ENCODE results near the gene PSMG3.

The PSMG3 gene

DNA sequence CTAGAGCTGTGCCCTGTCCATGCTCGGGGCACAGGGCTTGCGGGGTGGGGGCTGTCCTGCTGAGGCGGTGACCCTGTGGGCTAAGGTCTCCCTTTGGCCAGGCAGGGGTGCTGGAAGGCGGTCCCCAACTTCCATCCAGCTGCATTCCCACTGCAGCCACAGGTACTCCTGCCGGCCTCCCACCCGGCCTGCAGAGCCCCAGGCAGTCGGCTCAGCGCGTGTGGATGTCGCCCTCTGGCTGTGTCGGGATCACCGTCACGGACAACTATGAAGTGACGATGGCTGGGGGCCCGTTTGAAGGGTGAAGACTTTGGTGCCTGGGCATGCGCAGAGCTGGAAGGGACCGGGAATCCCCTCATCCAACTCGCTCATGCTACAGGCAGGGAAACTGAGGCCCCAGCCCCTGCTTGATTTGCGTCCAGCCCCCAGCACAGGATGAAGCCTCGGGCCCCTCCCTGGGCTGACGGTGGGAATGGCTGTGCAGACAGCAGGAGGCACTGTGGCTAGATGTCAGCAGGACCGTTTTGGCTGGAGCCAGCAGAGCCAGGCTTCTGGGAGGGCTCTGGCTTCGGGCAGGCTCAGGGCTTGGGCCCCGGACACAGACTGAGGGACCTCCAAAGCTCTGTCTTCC is 11.5 kb downstream of the PSMG3 start:
- TF ChIP-seq, protein P1, sequence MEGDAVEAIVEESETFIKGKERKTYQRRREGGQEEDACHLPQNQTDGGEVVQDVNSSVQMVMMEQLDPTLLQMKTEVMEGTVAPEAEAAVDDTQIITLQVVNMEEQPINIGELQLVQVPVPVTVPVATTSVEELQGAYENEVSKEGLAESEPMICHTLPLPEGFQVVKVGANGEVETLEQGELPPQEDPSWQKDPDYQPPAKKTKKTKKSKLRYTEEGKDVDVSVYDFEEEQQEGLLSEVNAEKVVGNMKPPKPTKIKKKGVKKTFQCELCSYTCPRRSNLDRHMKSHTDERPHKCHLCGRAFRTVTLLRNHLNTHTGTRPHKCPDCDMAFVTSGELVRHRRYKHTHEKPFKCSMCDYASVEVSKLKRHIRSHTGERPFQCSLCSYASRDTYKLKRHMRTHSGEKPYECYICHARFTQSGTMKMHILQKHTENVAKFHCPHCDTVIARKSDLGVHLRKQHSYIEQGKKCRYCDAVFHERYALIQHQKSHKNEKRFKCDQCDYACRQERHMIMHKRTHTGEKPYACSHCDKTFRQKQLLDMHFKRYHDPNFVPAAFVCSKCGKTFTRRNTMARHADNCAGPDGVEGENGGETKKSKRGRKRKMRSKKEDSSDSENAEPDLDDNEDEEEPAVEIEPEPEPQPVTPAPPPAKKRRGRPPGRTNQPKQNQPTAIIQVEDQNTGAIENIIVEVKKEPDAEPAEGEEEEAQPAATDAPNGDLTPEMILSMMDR (conservative IDR thresholded peaks at IDR 0.05; ENCODE audit: low read length): peak; percentile 12; the same call in 1 of the 2 replicates
- no peak overlapping the region for H3K4me3 ChIP-seq (ENCODE audit: low read length)
- DNase-seq (ENCODE audit: low read depth): no peak

DNA sequence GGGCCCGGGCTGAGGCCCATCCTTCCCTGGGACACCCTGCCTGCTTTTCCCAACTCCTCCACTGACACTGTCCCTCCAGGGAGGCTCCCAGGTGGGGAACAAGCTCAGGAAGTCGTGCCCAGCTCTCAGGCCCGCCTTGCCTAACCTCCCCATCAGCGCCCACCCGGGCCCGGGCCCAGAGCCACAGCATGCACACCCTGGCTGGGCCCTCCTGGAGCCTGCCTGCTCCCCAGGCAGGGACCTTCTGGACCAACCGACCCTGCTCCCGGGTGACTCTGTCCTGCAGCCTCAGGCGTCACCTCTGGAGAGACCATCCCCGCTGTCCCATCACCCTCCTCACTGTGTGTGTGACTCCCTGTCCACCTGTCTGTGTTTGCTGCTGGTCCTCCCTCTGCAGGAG is 12.1 kb downstream of the PSMG3 start:
- no peak overlapping the region for H3K4me3 ChIP-seq (ENCODE audit: low read length)
- DNase-seq (ENCODE audit: low read depth): no peak
- TF ChIP-seq, protein P1 (conservative IDR thresholded peaks at IDR 0.05; ENCODE audit: low read length): no peak

DNA sequence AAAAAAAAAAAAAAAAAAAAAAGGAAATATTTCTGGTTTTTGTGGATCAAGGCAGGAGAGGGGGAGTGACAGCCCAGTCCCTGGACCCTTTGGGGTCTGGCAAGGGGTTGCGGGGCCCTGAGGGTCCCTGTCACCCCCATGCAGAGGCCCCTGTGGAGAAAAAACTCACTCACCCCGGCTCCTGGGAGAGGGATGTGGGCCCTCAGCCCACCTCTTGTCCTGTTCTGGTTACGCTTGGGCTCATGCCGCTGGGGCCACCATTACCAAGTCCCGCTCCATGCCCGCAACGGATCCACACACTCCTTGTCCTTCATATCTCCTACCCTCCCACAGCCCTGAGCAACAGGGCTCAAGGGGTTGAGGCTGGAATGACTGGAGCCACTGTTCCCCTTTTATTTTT is 12.8 kb downstream of the PSMG3 start:
- TF ChIP-seq, protein P1 (conservative IDR thresholded peaks at IDR 0.05; ENCODE audit: low read length): no peak
- no peak overlapping the region for H3K4me3 ChIP-seq (ENCODE audit: low read length)
- no peak for DNase-seq (ENCODE audit: low read depth)

DNA sequence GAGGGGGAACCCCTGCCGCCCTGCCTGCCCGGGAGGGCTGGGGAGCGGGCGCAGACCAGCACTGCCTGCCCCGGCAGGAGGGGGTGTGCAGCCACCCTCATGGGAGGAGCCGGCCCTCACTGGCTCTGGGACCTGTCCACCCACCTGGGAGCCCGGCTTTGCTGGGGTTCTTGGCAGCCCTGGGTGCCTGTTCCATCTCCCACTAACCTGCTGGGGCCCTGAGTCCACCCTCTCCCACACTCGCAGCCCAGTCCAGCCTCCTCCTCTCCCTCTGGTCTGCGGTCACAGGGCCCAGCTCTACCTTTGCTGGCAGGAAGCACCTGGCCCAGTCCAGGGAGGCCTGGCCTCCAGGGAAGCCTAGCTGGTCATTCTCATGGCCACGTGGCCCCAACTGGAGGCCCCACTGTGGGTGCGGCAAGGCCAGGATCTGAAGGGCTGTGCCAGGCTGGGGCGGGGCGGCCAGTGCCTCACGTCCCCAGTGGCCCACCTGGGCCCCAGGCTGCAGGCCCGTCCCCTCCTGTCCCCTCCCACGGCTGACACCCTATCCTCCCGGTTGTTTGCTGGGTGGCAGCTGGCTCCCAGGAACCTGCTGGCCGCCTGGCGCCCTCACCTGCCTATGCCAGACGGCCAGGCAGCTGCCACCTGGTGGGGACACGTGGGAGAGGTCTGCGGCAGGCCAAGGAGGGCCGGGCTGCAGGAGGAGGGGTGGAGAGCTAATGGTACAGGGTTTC is 13.9 kb downstream of the PSMG3 start, which contains the start of gene TMEM184A:
TSS of gene TMEM184A (minus strand) at position 393 of the 731 bp plus-strand sequence. CDS start 721 bp downstream, outside the sequence.
- no peak within 1 kb of the TSS for H3K4me3 ChIP-seq (ENCODE audit: low read length)
- DNase-seq (ENCODE audit: low read depth): no peak
- TF ChIP-seq, protein P1 (conservative IDR thresholded peaks at IDR 0.05; ENCODE audit: low read length): no peak

DNA sequence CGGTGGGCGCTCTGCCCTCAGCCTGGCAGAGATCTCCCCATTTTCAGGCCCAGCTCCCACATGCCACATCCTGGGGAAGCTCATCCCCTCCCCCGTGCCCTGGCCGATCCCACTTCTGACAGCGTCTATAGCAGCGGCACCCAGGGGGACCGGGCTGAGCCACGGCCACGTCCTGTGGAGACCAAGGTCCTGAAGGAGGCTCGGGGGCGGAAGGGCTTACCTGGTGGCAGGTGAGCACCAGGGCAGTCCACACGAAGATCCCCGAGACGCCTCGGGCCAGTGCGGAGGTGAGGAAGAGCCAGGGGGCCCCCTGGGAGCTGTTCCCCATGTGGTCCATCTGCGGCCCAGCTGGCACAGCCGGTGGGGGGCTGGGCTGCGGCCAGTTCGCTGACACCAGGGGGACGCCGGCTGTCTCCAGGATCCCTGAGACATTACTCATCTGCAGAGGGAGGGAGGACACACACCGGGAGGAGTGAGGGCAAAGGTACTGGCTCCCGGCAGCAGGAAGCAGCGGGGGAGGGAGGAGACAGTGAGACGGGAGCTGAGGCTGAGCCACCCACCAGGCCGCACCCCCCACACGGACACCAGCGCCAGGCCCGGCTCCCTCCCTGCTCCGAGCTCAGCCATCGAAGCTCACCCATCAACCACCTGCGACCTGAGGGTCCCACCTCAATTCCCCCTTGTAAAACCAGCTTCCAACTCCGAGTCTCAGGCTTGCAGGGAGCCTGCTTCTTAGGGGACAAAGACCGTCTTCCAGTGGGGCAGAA is 14.6 kb downstream of the PSMG3 start:
- no peak overlapping the region for H3K4me3 ChIP-seq (ENCODE audit: low read length)
- TF ChIP-seq, protein P1 (conservative IDR thresholded peaks at IDR 0.05; ENCODE audit: low read length): no peak
- peak; percentile 84 for DNase-seq (ENCODE audit: low read depth)

DNA sequence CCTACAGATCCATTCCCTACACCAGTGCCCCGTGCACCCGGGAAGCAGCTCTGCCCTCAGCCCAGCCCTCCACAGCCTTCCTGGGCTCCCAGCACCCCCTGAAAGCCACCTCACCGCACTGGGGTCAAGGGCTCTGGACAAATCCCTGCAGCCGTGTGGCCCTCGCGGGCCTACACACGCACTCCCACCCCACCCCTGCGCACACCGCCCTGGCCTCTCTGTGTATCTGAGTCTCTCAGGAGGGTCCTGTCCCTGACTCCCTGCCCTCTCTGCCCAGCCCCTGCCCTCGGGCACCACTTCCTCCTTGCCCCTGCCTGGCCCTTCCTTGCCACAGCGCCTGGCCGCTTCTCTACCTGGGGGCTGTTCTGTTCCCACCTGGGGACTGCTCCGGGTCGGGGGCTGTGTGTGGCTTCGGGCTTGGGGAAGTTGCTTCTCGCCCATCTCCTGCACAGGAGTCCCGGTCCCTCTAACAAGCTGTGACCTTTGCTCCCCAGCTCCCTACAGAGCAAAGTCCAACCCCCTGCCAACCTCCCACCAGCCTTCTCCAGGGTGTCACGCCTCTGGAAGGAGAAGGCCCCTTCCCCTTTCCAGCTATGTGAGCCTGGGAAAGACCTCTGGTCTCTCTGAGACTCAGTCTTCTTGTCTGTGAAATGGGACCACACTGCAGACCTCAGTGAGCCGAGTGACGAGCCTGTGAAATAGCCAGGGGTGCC is 15.3 kb downstream of the PSMG3 start:
- DNase-seq (ENCODE audit: low read depth): no peak
- H3K4me3 ChIP-seq (ENCODE audit: low read length): no peak overlapping the region
- TF ChIP-seq, protein P1 (conservative IDR thresholded peaks at IDR 0.05; ENCODE audit: low read length): no peak

Data from AG10803 (cell line).